Body of pancreas (tissue), 4 donors: ENCODE measurements around the gene IDNK. TPM values are rescaled to one million over a fixed set of nuclear protein-coding genes. Genes with fewer than 3 reads are reported as not detected.

ENCODE experiments used
- ATAC-seq: fragments of 150-250 bp; one replicate; pipeline ENCODE4 v1.9.1; 2016
- DNase-seq, 4 donors: peaks; one replicate each; pipeline ENCODE4 v3.0.0-alpha.2; 2019
- H3K27ac ChIP-seq, 4 donors: fragments of 200-600 bp; sonication (generic); 1 replicate in 3 of 4; 2 replicates in 1 of 4; pipeline versions ENCODE4 v1.5.1 to v1.6.1; 2016 to 2019; ENCODE audit warnings: mild to moderate bottlenecking in 1 of 4, mixed read lengths in 1 of 4, moderate library complexity in 1 of 4
- H3K27me3 ChIP-seq, 2 donors: fragments of 200-600 bp; sonication (generic); one replicate each; pipeline ENCODE4 v1.6.0; 2016; ENCODE audit warnings: mild to moderate bottlenecking in 1 of 2
- H3K36me3 ChIP-seq, 2 donors: fragments of 200-600 bp; sonication (generic); replicated peaks in 1 of 2; 2 replicates each; pipeline ENCODE4 v1.5.1; 2016; ENCODE audit warnings: low read depth in 2 of 2; ENCODE audit not compliant: insufficient read depth in 1 of 2
- H3K4me1 ChIP-seq: fragments of 200-600 bp; sonication (generic); one replicate; pipeline ENCODE4 v1.6.0; 2016
- H3K4me3 ChIP-seq, 2 donors: fragments of 200-600 bp; sonication (generic); 1 replicate in 1 of 2; 2 replicates in 1 of 2; pipeline ENCODE4 v1.5.1; 2016 to 2019
- H3K9me3 ChIP-seq, 3 donors: fragments of 200-600 bp; sonication (generic); 1 replicate in 2 of 3; 2 replicates in 1 of 3; pipeline ENCODE4 v1.5.1; 2016
- POLR2A ChIP-seq, 3 donors: fragments of 450-650 bp; IDR thresholded peaks; one replicate each; pipeline ENCODE4 v1.6.1; 2016; ENCODE audit warnings: antibody characterized with exemption in 3 of 3, mild to moderate bottlenecking in 2 of 3
- WGBS, 2 donors: methylation state at CpG; one replicate each; pipeline ENCODE4 v1.1.5; 2017; 5-methylcytosine and 5-hydroxymethylcytosine counted together
- intact Hi-C: fragments of 100-400 bp; cut with DNase I; formaldehyde crosslinking; loops from one replicate; pipeline ENCODE4 v1.15.1; 2023
- total RNA-seq, 2 donors: library from RNA; depleted of rRNA; stranded (reverse); fragments of >200 nt; gene quantifications; one replicate each; pipeline ENCODE4 v1.1.0, GENCODE V29; 2016
- TF ChIP-seq, protein P1 (sequence below), 7 experiments: fragments of 450-650 bp in 4 of 7; fragments of 200-600 bp in 3 of 7; sonication (generic) in 3 of 7; IDR thresholded peaks; one replicate each; pipeline ENCODE4 v1.5.1; 2016 to 2019; ENCODE audit warnings: antibody characterized with exemption in 7 of 7

IDNK gene
- total RNA-seq, 2 donors from 2014 or later, result 2.3 to 3.9 TPM

- H3K27me3 ChIP-seq, result no peaks in the 10 kb centered on the region
- no peak overlapping the region for H3K27ac ChIP-seq
- no peak for TF ChIP-seq POLR2A (IDR thresholded peaks at IDR 0.05)
- TF ChIP-seq, protein P1, sequence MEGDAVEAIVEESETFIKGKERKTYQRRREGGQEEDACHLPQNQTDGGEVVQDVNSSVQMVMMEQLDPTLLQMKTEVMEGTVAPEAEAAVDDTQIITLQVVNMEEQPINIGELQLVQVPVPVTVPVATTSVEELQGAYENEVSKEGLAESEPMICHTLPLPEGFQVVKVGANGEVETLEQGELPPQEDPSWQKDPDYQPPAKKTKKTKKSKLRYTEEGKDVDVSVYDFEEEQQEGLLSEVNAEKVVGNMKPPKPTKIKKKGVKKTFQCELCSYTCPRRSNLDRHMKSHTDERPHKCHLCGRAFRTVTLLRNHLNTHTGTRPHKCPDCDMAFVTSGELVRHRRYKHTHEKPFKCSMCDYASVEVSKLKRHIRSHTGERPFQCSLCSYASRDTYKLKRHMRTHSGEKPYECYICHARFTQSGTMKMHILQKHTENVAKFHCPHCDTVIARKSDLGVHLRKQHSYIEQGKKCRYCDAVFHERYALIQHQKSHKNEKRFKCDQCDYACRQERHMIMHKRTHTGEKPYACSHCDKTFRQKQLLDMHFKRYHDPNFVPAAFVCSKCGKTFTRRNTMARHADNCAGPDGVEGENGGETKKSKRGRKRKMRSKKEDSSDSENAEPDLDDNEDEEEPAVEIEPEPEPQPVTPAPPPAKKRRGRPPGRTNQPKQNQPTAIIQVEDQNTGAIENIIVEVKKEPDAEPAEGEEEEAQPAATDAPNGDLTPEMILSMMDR (IDR thresholded peaks at IDR 0.05), result no peak
- DNase-seq (no peak), ATAC-seq (no peak)
- WGBS, 2 donors, result 27 to 45% methylated on average over 1 of the region's 1 CpG
- peaks cover 8 to 16% of the 10 kb centered on the region in 2 donors for H3K36me3 ChIP-seq
- no peaks in the 10 kb centered on the region for H3K4me1 ChIP-seq
- intact Hi-C loops, result no loop called here
- no peak overlapping the region for H3K4me3 ChIP-seq
- no peaks in the 10 kb centered on the region for H3K9me3 ChIP-seq
Observed at GRCh38 chr9:83675466-83675865, 52.5 kb downstream of the IDNK start.

DNA sequence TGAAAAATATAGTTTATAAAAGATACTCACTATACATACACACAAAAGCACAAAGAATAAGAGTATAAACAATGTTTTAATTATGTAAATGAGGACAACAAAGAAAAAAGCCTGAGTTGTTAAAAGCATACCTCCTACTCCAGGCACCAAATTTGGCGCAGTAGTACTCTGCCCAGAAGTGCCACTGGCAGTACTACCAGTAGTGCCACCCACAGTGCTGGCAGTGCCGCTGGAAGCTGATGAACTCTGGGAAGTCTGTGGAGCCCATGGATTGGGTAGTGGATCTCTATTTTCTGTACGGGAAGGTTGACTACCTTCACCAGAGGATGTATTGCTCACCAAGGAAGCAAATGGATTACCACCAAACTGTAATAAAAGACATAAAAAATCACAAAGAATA lies 54.7 kb downstream of the IDNK start:
- no peak for DNase-seq
- WGBS, 2 donors, result 92 to 98% methylated on average over 3 of the region's 3 CpGs
- Histone ChIP-seq H3K4me1 (no peaks in the 10 kb centered on the region), H3K9me3 (no peaks in the 10 kb centered on the region), H3K27ac (no peak overlapping the region), H3K4me3 (no peak overlapping the region), H3K27me3 (no peaks in the 10 kb centered on the region), H3K36me3 (peaks cover 8 to 16% of the 10 kb centered on the region in 2 donors)
- no peak for ATAC-seq
- no peak for TF ChIP-seq POLR2A (IDR thresholded peaks at IDR 0.05)
- TF ChIP-seq, protein P1 (IDR thresholded peaks at IDR 0.05), result no peak
- intact Hi-C loops, result no loop called here

DNA sequence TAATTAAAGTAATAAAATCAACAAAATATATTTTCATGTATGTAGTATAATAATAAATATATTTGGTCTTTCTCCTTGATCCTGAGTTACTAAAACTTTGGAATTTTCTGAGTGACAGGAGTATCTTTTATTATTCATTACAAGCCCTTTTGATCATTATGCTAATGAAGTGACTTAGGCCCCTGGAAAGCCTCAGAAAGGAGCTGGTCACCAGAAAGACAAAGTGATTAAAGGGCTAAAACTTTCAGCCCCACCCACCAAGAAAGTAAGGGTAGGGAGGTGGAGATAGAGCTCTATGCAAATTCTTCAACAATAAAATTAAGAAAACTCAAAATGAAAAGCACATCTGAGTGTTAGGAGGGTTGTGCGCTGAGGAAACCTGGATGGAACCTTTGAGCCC lies 57.3 kb downstream of the IDNK start:
- Histone ChIP-seq H3K9me3 (no peaks in the 10 kb centered on the region), H3K36me3 (peaks cover 8 to 12% of the 10 kb centered on the region in 2 donors), H3K4me3 (no peak overlapping the region), H3K27ac (no peak overlapping the region), H3K27me3 (no peaks in the 10 kb centered on the region), H3K4me1 (peaks cover 10% of the 10 kb centered on the region)
- WGBS, 2 donors, result 100% methylated on average over 1 of the region's 1 CpG
- DNase-seq (no peak), ATAC-seq (no peak)
- intact Hi-C loops, result no loop called here
- TF ChIP-seq, protein P1 (IDR thresholded peaks at IDR 0.05), result no peak
- no peak for TF ChIP-seq POLR2A (IDR thresholded peaks at IDR 0.05)

DNA sequence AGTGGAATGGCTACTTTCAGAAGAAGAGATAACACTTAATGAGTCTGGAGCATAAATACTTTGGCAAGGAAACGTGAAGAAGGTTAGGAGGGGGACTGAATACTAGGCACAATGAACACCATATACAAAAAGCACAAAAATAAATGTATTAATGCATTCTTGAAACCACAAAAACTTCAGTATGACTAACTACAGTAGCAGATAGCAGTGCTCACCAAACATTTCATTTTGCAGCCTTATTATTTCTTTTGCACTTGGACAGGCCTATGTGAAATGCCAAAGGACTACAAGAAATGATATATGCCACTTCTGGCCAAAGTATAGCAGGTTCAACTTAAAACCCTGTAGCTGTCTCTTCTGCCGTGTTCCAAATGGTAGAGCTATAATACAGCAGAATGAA lies 58.5 kb downstream of the IDNK start:
- 79 to 95% methylated on average over 2 of the region's 2 CpGs for WGBS, 2 donors
- DNase-seq, result no peak
- no peak for TF ChIP-seq POLR2A (IDR thresholded peaks at IDR 0.05)
- TF ChIP-seq, protein P1 (IDR thresholded peaks at IDR 0.05), result no peak
- H3K4me3 ChIP-seq, result no peak overlapping the region
- H3K27me3 ChIP-seq, result no peaks in the 10 kb centered on the region
- peaks cover 8 to 9% of the 10 kb centered on the region in 2 donors for H3K36me3 ChIP-seq
- no peak overlapping the region for H3K27ac ChIP-seq
- H3K9me3 ChIP-seq, result no peaks in the 10 kb centered on the region
- no peak for ATAC-seq
- peaks cover 11% of the 10 kb centered on the region for H3K4me1 ChIP-seq
- intact Hi-C loops, result no loop called here

DNA sequence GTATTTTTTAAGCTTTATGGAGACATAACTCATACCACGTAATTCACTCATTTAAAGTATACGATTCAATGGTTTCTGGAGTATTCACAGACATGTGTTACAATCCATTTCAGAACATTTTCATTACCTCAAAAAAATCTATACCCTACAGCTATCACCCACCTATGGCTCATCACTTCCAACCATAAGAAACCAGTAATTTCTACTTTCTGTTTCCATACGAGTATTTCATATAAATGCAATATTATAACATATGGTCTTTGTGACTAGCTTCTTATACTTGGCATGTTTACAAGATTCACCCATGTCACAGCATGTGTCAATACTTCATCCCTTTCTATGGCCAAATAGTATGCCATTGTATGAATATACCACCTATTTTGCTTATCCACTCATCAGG lies 66.0 kb downstream of the IDNK start:
- Histone ChIP-seq H3K9me3 (no peaks in the 10 kb centered on the region), H3K4me3 (no peak overlapping the region), H3K4me1 (peaks cover 37% of the 10 kb centered on the region), H3K27me3 (no peaks in the 10 kb centered on the region), H3K36me3 (no peaks in the 10 kb centered on the region), H3K27ac (no peak overlapping the region)
- DNase-seq, result no peak
- TF ChIP-seq, protein P1 (IDR thresholded peaks at IDR 0.05), result no peak
- no peak for TF ChIP-seq POLR2A (IDR thresholded peaks at IDR 0.05)
- WGBS, 2 donors, result 86 to 88% methylated on average over 3 of the region's 3 CpGs
- intact Hi-C loops, result no loop called here
- ATAC-seq, result no peak
